ENCODE data around the gene HELQ. TPM values are rescaled to one million over a fixed set of nuclear protein-coding genes. Genes with fewer than 3 reads are reported as not detected.
"Not testable (repeated sequence)": the region's sequence is repeated elsewhere in the genome, so short reads cannot be mapped to it uniquely, and the experiment has no call there.

HELQ gene
- total RNA-seq, 1 experiment from 2014 or later, result 11.5 TPM

DNA sequence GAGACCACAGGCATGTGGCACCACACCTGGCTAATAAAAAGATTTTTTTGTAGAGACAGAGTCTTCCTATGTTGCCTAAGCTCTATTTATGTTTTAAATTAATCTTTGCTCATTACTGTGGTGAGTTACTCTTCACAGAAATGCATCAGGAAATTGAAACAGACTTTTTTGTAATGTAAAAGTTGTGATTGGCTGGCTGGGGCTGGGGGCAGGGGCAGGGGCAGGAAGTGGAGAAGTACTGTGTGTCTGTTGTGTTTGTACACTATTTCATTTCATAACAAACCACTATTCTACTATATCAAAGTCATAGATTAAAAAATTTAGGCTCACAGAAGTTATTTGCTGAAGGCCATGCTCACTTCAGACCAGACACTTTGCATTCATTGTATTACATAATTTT lies 48.4 kb upstream of the HELQ start:
- no peaks in the 10 kb centered on the region for H3K4me1 ChIP-seq (ENCODE audit: insufficient read depth, low read length, poor library complexity, severe bottlenecking)
- H3K27ac ChIP-seq (ENCODE audit: low read depth, low read length, poor library complexity, severe bottlenecking), result no peak overlapping the region
- no TSS peak for BruUV-seq (replicated peaks)

GRCh38 chr4:83501671-83502070 lies 46.0 kb upstream of the HELQ start:
- H3K9me3 ChIP-seq (ENCODE audit: low read depth, low read length, poor library complexity, severe bottlenecking); BruUV-seq (replicated peaks); CTCF ChIA-PET; H3K4me1 ChIP-seq (ENCODE audit: insufficient read depth, low read length, poor library complexity, severe bottlenecking); POLR2A ChIA-PET (ENCODE audit: low non-redundant PET); H3K4me3 ChIP-seq (ENCODE audit: low read depth, low read length, poor library complexity, severe bottlenecking); H3K36me3 ChIP-seq (ENCODE audit: insufficient read depth, low read length, poor library complexity, severe bottlenecking); DNase-seq (ENCODE audit: low spot score); H3K27me3 ChIP-seq (replicated peaks; ENCODE audit: insufficient read depth, low read depth, low read length, poor library complexity); H3K27ac ChIP-seq (ENCODE audit: low read depth, low read length, poor library complexity, severe bottlenecking): not testable (repeated sequence)
- intact Hi-C loops (cut with micrococcal nuclease; ENCODE audit: unreplicated experiment), result loop anchor here (10.0 kb wide), 1 partner anchor 223 kb away; no protein-coding TSS in a partner anchor

More for the DNA sequence above, 48.4 kb upstream of the HELQ start:
- Histone ChIP-seq H3K9me3 (ENCODE audit: low read depth, low read length, poor library complexity, severe bottlenecking) (no peaks in the 10 kb centered on the region), H3K36me3 (ENCODE audit: insufficient read depth, low read length, poor library complexity, severe bottlenecking) (no peaks in the 10 kb centered on the region), H3K4me3 (ENCODE audit: low read depth, low read length, poor library complexity, severe bottlenecking) (no peak overlapping the region), H3K27me3 (replicated peaks; ENCODE audit: insufficient read depth, low read depth, low read length, poor library complexity) (no peaks in the 10 kb centered on the region)
- TF ChIP-seq, protein P1, sequence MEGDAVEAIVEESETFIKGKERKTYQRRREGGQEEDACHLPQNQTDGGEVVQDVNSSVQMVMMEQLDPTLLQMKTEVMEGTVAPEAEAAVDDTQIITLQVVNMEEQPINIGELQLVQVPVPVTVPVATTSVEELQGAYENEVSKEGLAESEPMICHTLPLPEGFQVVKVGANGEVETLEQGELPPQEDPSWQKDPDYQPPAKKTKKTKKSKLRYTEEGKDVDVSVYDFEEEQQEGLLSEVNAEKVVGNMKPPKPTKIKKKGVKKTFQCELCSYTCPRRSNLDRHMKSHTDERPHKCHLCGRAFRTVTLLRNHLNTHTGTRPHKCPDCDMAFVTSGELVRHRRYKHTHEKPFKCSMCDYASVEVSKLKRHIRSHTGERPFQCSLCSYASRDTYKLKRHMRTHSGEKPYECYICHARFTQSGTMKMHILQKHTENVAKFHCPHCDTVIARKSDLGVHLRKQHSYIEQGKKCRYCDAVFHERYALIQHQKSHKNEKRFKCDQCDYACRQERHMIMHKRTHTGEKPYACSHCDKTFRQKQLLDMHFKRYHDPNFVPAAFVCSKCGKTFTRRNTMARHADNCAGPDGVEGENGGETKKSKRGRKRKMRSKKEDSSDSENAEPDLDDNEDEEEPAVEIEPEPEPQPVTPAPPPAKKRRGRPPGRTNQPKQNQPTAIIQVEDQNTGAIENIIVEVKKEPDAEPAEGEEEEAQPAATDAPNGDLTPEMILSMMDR (conservative IDR thresholded peaks at IDR 0.05; ENCODE audit: low read depth, low read length), result no peak
- intact Hi-C loops (cut with micrococcal nuclease; ENCODE audit: unreplicated experiment), result loop anchor here (10.0 kb wide), 1 partner anchor 221 kb away; no protein-coding TSS in a partner anchor
- ChIA-PET POLR2A (ENCODE audit: low non-redundant PET) (no interaction called here), CTCF (interaction anchor here (0.5 kb wide), 1 partner anchor 12 kb away, joined by 4 read pairs; no protein-coding TSS in a partner anchor)
- DNase-seq (ENCODE audit: low spot score), result no peak

GRCh38 chr4:83498187-83498586 lies 42.6 kb upstream of the HELQ start:
- TF ChIP-seq, protein P1 (conservative IDR thresholded peaks at IDR 0.05; ENCODE audit: low read depth, low read length), result no peak
- TF ChIP-seq EZH2 (IDR thresholded peaks at IDR 0.05; ENCODE audit: borderline replicate concordance, low read depth, low read length, poor library complexity, severe bottlenecking), result no peak
- CTCF ChIA-PET, result no interaction called here
- no peaks in the 10 kb centered on the region for H3K36me3 ChIP-seq (ENCODE audit: insufficient read depth, low read length, poor library complexity, severe bottlenecking)

DNA sequence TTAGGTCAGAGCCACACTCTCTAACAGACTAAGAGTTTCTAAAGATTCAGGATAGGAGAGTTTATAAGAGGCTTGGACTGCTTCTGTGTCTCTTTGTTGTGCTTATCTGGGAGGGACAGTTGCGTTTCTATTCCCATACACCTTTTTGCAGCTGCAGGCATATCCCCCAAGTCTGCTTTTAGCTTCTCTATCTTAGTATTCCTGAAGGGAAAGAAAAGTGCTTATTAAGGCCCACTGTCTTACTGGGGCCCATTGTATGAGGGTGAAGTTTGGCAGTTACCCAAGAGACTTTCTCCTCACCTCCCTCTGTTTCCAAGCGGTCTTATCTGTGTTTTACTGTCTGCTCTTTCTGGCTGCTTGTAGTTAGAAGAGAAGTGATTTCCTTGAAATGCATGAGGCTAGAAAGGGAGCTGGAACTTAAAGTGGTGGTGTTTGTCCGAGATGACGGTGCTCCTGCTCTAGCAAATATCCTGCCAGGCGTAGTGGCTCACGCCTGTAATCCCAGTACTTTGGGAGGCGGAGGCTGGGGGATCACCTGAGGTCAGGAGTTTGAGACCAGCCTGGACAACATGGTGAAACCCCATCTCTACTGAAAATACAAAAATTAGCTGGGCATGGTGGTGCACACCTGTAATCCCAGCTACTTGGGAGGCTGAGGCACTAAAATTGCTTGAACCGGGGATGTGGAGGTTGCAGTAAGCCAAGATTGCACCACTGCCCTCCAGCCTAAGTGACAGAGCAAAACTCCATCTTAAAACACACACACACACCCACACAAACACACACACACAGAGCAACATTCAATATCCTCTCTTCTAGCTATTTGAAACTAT lies 40.7 kb upstream of the HELQ start:
- DNase-seq (ENCODE audit: low spot score); H3K27me3 ChIP-seq (replicated peaks; ENCODE audit: insufficient read depth, low read depth, low read length, poor library complexity); H3K4me3 ChIP-seq (ENCODE audit: low read depth, low read length, poor library complexity, severe bottlenecking); intact Hi-C loops (cut with micrococcal nuclease; ENCODE audit: unreplicated experiment); H3K9me3 ChIP-seq (ENCODE audit: low read depth, low read length, poor library complexity, severe bottlenecking); H3K36me3 ChIP-seq (ENCODE audit: insufficient read depth, low read length, poor library complexity, severe bottlenecking); BruUV-seq (replicated peaks); H3K4me1 ChIP-seq (ENCODE audit: insufficient read depth, low read length, poor library complexity, severe bottlenecking); CTCF ChIA-PET; POLR2A ChIA-PET (ENCODE audit: low non-redundant PET); H3K27ac ChIP-seq (ENCODE audit: low read depth, low read length, poor library complexity, severe bottlenecking): not testable (repeated sequence)

More at GRCh38 chr4:83498187-83498586, 42.6 kb upstream of the HELQ start:
- no TSS peak for BruUV-seq (replicated peaks)
- Histone ChIP-seq H3K27me3 (replicated peaks; ENCODE audit: insufficient read depth, low read depth, low read length, poor library complexity) (no peaks in the 10 kb centered on the region), H3K4me3 (ENCODE audit: low read depth, low read length, poor library complexity, severe bottlenecking) (no peak overlapping the region), H3K9me3 (ENCODE audit: low read depth, low read length, poor library complexity, severe bottlenecking) (no peaks in the 10 kb centered on the region), H3K27ac (ENCODE audit: low read depth, low read length, poor library complexity, severe bottlenecking) (no peak overlapping the region), H3K4me1 (ENCODE audit: insufficient read depth, low read length, poor library complexity, severe bottlenecking) (no peaks in the 10 kb centered on the region)
- no peak for DNase-seq (ENCODE audit: low spot score)
- POLR2A ChIA-PET (ENCODE audit: low non-redundant PET), result no interaction called here
- intact Hi-C loops (cut with micrococcal nuclease; ENCODE audit: unreplicated experiment), result no loop called here
